Body of pancreas (tissue), 4 donors: ENCODE data around the gene OR6P1. TPM values are rescaled to one million over a fixed set of nuclear protein-coding genes. Genes with fewer than 3 reads are reported as not detected.

Experiments
- ATAC-seq: fragments of 150-250 bp; one replicate; pipeline ENCODE4 v1.9.1; 2016
- DNase-seq, 4 donors: peaks; one replicate each; pipeline ENCODE4 v3.0.0-alpha.2; 2019
- H3K27ac ChIP-seq, 4 donors: fragments of 200-600 bp; sonication (generic); 1 replicate in 3 of 4; 2 replicates in 1 of 4; pipeline versions ENCODE4 v1.5.1 to v1.6.1; 2016 to 2019; ENCODE audit warnings: mild to moderate bottlenecking in 1 of 4, mixed read lengths in 1 of 4, moderate library complexity in 1 of 4
- H3K27me3 ChIP-seq, 2 donors: fragments of 200-600 bp; sonication (generic); one replicate each; pipeline ENCODE4 v1.6.0; 2016; ENCODE audit warnings: mild to moderate bottlenecking in 1 of 2
- H3K36me3 ChIP-seq, 2 donors: fragments of 200-600 bp; sonication (generic); replicated peaks in 1 of 2; 2 replicates each; pipeline ENCODE4 v1.5.1; 2016; ENCODE audit warnings: low read depth in 2 of 2; ENCODE audit not compliant: insufficient read depth in 1 of 2
- H3K4me1 ChIP-seq: fragments of 200-600 bp; sonication (generic); one replicate; pipeline ENCODE4 v1.6.0; 2016
- H3K4me3 ChIP-seq, 2 donors: fragments of 200-600 bp; sonication (generic); 1 replicate in 1 of 2; 2 replicates in 1 of 2; pipeline ENCODE4 v1.5.1; 2016 to 2019
- H3K9me3 ChIP-seq, 3 donors: fragments of 200-600 bp; sonication (generic); 1 replicate in 2 of 3; 2 replicates in 1 of 3; pipeline ENCODE4 v1.5.1; 2016
- POLR2A ChIP-seq, 3 donors: fragments of 450-650 bp; IDR thresholded peaks; one replicate each; pipeline ENCODE4 v1.6.1; 2016; ENCODE audit warnings: antibody characterized with exemption in 3 of 3, mild to moderate bottlenecking in 2 of 3
- WGBS, 2 donors: methylation state at CpG; one replicate each; pipeline ENCODE4 v1.1.5; 2017; 5-methylcytosine and 5-hydroxymethylcytosine counted together
- intact Hi-C: fragments of 100-400 bp; cut with DNase I; formaldehyde crosslinking; loops from one replicate; pipeline ENCODE4 v1.15.1; 2023
- total RNA-seq, 2 donors: library from RNA; depleted of rRNA; stranded (reverse); fragments of >200 nt; gene quantifications; one replicate each; pipeline ENCODE4 v1.1.0, GENCODE V29; 2016
- TF ChIP-seq, protein P1 (sequence below), 7 experiments: fragments of 450-650 bp in 4 of 7; fragments of 200-600 bp in 3 of 7; sonication (generic) in 3 of 7; IDR thresholded peaks; one replicate each; pipeline ENCODE4 v1.5.1; 2016 to 2019; ENCODE audit warnings: antibody characterized with exemption in 7 of 7

Gene OR6P1, protein sequence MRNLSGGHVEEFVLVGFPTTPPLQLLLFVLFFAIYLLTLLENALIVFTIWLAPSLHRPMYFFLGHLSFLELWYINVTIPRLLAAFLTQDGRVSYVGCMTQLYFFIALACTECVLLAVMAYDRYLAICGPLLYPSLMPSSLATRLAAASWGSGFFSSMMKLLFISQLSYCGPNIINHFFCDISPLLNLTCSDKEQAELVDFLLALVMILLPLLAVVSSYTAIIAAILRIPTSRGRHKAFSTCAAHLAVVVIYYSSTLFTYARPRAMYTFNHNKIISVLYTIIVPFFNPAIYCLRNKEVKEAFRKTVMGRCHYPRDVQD
- not detected for total RNA-seq

DNA sequence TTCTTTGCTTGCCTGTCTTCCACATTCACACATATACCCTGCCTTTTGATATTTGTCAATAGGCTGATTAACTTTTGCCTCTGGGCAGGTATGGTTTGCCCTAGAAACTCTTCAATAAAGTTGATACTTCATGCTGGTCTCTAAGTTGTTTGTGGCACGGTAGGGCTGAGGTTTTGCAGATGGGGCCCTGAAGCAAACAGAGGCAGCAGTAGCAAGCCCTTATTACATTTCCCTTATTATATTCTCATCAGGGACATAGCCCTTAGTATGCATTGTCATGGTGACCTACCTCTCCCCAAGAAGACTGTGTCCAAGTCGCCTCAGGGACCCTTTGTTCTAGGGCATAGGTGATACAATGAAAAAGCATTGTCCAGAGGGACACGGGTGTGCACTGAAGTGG is at the start of gene OR6P1:
Gene OR6P1, minus strand, starts transcription at position 101 of the 400 bp plus-strand sequence. CDS start 6,976 bp downstream, outside the sequence.
- no peak for ATAC-seq
- WGBS, 2 donors, result 41 to 43% methylated on average over 3 of the region's 3 CpGs
- intact Hi-C loops, result no loop called here
- no peaks in the 10 kb centered on the region for H3K36me3 ChIP-seq
- H3K4me1 ChIP-seq, result no peaks in the 10 kb centered on the region
- H3K4me3 ChIP-seq, result no peak within 1 kb of the TSS
- no peak within 1 kb of the TSS for H3K27ac ChIP-seq
- no peaks in the 10 kb centered on the region for H3K27me3 ChIP-seq
- no peaks in the 10 kb centered on the region for H3K9me3 ChIP-seq
- DNase-seq, result no peak
- TF ChIP-seq POLR2A (IDR thresholded peaks at IDR 0.05), result no peak
- TF ChIP-seq, protein P1, sequence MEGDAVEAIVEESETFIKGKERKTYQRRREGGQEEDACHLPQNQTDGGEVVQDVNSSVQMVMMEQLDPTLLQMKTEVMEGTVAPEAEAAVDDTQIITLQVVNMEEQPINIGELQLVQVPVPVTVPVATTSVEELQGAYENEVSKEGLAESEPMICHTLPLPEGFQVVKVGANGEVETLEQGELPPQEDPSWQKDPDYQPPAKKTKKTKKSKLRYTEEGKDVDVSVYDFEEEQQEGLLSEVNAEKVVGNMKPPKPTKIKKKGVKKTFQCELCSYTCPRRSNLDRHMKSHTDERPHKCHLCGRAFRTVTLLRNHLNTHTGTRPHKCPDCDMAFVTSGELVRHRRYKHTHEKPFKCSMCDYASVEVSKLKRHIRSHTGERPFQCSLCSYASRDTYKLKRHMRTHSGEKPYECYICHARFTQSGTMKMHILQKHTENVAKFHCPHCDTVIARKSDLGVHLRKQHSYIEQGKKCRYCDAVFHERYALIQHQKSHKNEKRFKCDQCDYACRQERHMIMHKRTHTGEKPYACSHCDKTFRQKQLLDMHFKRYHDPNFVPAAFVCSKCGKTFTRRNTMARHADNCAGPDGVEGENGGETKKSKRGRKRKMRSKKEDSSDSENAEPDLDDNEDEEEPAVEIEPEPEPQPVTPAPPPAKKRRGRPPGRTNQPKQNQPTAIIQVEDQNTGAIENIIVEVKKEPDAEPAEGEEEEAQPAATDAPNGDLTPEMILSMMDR (IDR thresholded peaks at IDR 0.05), result no peak

DNA sequence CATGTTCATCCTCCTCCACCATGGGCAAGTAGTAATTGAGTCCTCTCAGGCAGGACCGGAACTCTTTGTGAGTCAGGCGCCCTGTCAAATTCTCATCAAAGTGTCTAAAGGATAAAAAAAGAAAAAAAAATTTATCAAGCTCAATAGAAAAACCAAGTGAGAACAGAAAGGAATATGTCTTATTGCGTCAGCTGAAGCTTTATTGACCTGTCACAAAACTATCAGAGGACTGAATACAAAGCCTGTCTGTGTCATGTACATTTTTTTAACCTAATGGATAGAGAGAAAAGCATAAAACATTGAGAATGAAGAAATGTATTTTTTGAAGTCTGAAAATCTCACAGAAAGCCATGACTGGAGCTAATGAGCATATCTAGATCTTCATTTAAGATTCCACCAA is 43.4 kb upstream of the OR6P1 start:
- H3K4me3 ChIP-seq, result no peak overlapping the region
- no peaks in the 10 kb centered on the region for H3K36me3 ChIP-seq
- no peak overlapping the region for H3K27ac ChIP-seq
- no peaks in the 10 kb centered on the region for H3K4me1 ChIP-seq
- WGBS, 2 donors, result 60 to 62% methylated on average over 3 of the region's 3 CpGs
- TF ChIP-seq, protein P1 (IDR thresholded peaks at IDR 0.05), result no peak
- no peak for TF ChIP-seq POLR2A (IDR thresholded peaks at IDR 0.05)
- no peaks in the 10 kb centered on the region for H3K9me3 ChIP-seq
- no peaks in the 10 kb centered on the region for H3K27me3 ChIP-seq
- intact Hi-C loops, result no loop called here
- ATAC-seq (no peak), DNase-seq (no peak)

DNA sequence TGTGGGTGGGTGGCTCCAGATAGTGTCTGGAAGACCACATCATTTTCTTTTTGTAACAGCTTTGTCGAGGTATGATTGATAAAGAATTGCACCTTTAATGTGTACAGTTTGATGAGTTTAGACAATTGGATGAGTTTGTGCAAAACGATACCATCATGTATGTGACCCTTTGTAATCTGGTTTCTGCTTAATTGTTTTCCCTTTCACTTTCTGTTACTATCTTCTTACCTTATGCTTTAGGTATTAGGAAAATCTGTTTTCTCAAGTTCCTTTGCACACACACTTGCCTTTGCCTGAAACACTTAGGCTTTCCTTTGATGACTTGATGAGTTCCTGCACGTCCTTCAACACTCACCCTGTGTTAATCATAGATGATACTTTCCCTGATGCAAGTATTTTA is 41.5 kb upstream of the OR6P1 start:
- Histone ChIP-seq H3K27me3 (no peaks in the 10 kb centered on the region), H3K27ac (no peak overlapping the region), H3K36me3 (no peaks in the 10 kb centered on the region), H3K4me3 (no peak overlapping the region), H3K9me3 (no peaks in the 10 kb centered on the region), H3K4me1 (no peaks in the 10 kb centered on the region)
- ATAC-seq (no peak), DNase-seq (no peak)
- no peak for TF ChIP-seq POLR2A (IDR thresholded peaks at IDR 0.05)
- TF ChIP-seq, protein P1 (IDR thresholded peaks at IDR 0.05), result no peak
- intact Hi-C loops, result no loop called here
- WGBS, 2 donors, result 32 to 41% methylated on average over 3 of the region's 3 CpGs

DNA sequence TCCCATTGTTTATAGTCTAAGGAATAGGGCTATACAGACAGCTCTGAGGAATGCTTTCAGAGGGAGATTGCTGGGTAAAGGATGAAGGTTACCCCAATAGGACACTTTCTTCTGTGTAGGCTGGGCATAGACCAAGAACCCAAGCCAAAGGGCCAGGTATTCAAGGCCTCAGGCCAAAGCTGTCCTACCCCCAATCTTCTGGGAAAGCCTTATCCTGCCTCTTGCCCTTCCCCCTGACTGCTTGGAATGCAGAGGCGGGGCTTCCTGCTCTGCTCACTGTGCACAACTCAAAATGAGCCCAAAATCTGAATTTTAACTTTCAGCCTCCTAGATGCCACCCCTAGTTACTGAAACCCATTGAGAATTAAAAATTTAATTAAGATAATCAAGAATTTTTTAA is 36.9 kb upstream of the OR6P1 start:
- ATAC-seq, result no peak
- no peaks in the 10 kb centered on the region for H3K36me3 ChIP-seq
- DNase-seq, result no peak
- 50 to 57% methylated on average over 1 of the region's 1 CpG for WGBS, 2 donors
- TF ChIP-seq POLR2A (IDR thresholded peaks at IDR 0.05), result no peak
- TF ChIP-seq, protein P1 (IDR thresholded peaks at IDR 0.05), result no peak
- no peaks in the 10 kb centered on the region for H3K27me3 ChIP-seq
- H3K4me3 ChIP-seq, result no peak overlapping the region
- H3K9me3 ChIP-seq, result no peaks in the 10 kb centered on the region
- H3K27ac ChIP-seq, result no peak overlapping the region
- intact Hi-C loops, result no loop called here
- H3K4me1 ChIP-seq, result no peaks in the 10 kb centered on the region

DNA sequence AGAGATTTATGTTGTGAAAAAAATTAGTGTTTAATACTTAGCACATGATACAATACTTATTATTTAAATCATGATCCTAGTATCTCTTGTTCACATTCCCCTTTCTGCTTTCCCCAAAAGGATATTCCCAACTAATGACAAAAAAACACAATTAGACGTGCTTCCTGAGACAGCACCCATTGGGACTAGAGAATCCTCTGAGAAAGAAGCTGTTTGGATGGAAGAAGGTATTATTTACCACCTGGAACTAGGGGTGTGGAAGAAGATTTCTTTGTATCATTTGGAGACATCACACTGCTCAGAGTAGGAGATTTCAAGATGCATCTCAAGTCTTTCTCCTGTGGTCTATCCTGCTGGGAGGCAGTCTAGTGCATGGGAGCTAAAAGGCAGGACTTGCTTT is 34.6 kb upstream of the OR6P1 start, which contains the start of gene OR10Z1:
Gene OR10Z1, plus strand, starts transcription at position 301 of the 400 bp plus-strand sequence. CDS start 1,171 bp downstream, outside the sequence.
- DNase-seq (no peak), ATAC-seq (no peak)
- WGBS, 2 donors, result 41 to 46% methylated on average over 1 of the region's 1 CpG
- Histone ChIP-seq H3K27me3 (no peaks in the 10 kb centered on the region), H3K9me3 (no peaks in the 10 kb centered on the region), H3K4me3 (no peak within 1 kb of the TSS), H3K36me3 (no peaks in the 10 kb centered on the region), H3K27ac (no peak within 1 kb of the TSS), H3K4me1 (no peaks in the 10 kb centered on the region)
- TF ChIP-seq, protein P1 (IDR thresholded peaks at IDR 0.05), result no peak
- TF ChIP-seq POLR2A (IDR thresholded peaks at IDR 0.05), result no peak
- intact Hi-C loops, result no loop called here
